PC-9 (cell line): Measurements from ENCODE around the gene PRRX2. TPM values are rescaled to one million over a fixed set of nuclear protein-coding genes. Genes with fewer than 3 reads are reported as not detected.

Experiments used
- BruUV-seq: library from RNA; stranded (reverse); fragments of 400-500 nt; replicated peaks from 2 replicates; lab custom pipeline; 2021; lab: Mats Ljungman, UMichigan
- CTCF ChIA-PET: fragments of 300-600 bp; sonication (Branson Sonifier 250); formaldehyde crosslinking; loops from one replicate; lab custom pipeline; 2022; ENCODE audit warnings: antibody characterized with exemption; lab: Charles Lee
- POLR2A ChIA-PET: fragments of 300-600 bp; sonication (Branson Sonifier 250); formaldehyde crosslinking; loops from one replicate; lab custom pipeline; 2022; ENCODE audit warnings: antibody characterized with exemption; ENCODE audit not compliant: unreplicated experiment; lab: Charles Lee
- DNase-seq, 2 experiments: peaks; one replicate each; pipeline versions ENCODE4 v3.0.0 to v3.0.0-alpha.2; 2015 to 2022; ENCODE audit warnings: mixed read lengths in 1 of 2
- H2AFZ ChIP-seq: fragments of 200-600 bp; sonication (generic); 2 replicates; pipeline ENCODE4 v1.8.1; 2017; ENCODE audit warnings: antibody characterized with exemption
- H3F3A ChIP-seq: fragments of 200-600 bp; sonication (generic); 2 replicates; pipeline ENCODE4 v1.8.1; 2017; ENCODE audit warnings: antibody characterized with exemption, mild to moderate bottlenecking, low read depth; ENCODE audit not compliant: insufficient read depth
- H3K27ac ChIP-seq: fragments of 200-600 bp; sonication (generic); 2 replicates; pipeline ENCODE4 v1.6.1; 2016; ENCODE audit warnings: mixed run types
- H3K27me3 ChIP-seq: fragments of 200-600 bp; sonication (generic); 2 replicates; pipeline ENCODE4 v1.6.1; 2016; ENCODE audit warnings: low read depth, mixed run types; ENCODE audit not compliant: insufficient read depth
- H3K36me3 ChIP-seq: fragments of 200-600 bp; sonication (generic); 2 replicates; pipeline ENCODE4 v1.6.1; 2016; ENCODE audit warnings: low read depth, mixed run types
- H3K4me1 ChIP-seq: fragments of 200-600 bp; sonication (generic); replicated peaks from 2 replicates; pipeline ENCODE4 v1.6.1; 2016; ENCODE audit warnings: mixed run types; ENCODE audit not compliant: insufficient read depth
- H3K4me2 ChIP-seq: fragments of 200-600 bp; sonication (generic); 2 replicates; pipeline ENCODE4 v1.6.1; 2017; ENCODE audit warnings: mixed run types
- H3K4me3 ChIP-seq: fragments of 200-600 bp; sonication (generic); 2 replicates; pipeline ENCODE4 v1.6.1; 2016; ENCODE audit warnings: mixed run types
- H3K79me2 ChIP-seq: fragments of 200-600 bp; sonication (generic); 2 replicates; pipeline ENCODE4 v1.6.1; 2017; ENCODE audit warnings: low read depth, mixed run types
- H3K9me2 ChIP-seq: fragments of 200-600 bp; sonication (generic); 2 replicates; pipeline ENCODE4 v1.8.1; 2017; ENCODE audit warnings: mild to moderate bottlenecking; ENCODE audit not compliant: insufficient read depth
- H3K9me3 ChIP-seq: fragments of 200-600 bp; sonication (generic); 2 replicates; pipeline ENCODE4 v1.8.1; 2016; ENCODE audit warnings: low read depth; ENCODE audit not compliant: insufficient read depth
- H4K20me1 ChIP-seq: fragments of 200-600 bp; sonication (generic); 2 replicates; pipeline ENCODE4 v1.8.1; 2017; ENCODE audit not compliant: insufficient read depth
- EZH2 ChIP-seq: fragments of 200-600 bp; sonication (generic); IDR thresholded peaks from 2 replicates; pipeline ENCODE4 v1.8.0; 2017; ENCODE audit warnings: antibody characterized with exemption, low read depth
- intact Hi-C: fragments of 100-400 bp; cut with micrococcal nuclease; formaldehyde crosslinking; loops from one replicate; pipeline ENCODE4 v1.10.0; 2022; ENCODE audit not compliant: unreplicated experiment
- total RNA-seq: library from RNA; stranded (reverse); gene quantifications from 2 replicates; pipeline ENCODE4 v1.2.3, GENCODE V29; 2021
- TF ChIP-seq, protein P1 (sequence below): fragments of 200-600 bp; sonication (generic); conservative IDR thresholded peaks from 2 replicates; pipeline ENCODE4 v1.6.1; 2017; ENCODE audit warnings: mixed run types, antibody characterized with exemption, mild to moderate bottlenecking, moderate library complexity

Gene PRRX2
- total RNA-seq, 1 experiment from 2014 or later, result 0.98 TPM

GRCh38 chr9:129669946-129670345 lies 4.5 kb downstream of the PRRX2 start:
- TF ChIP-seq EZH2, result no peak
- TF ChIP-seq, protein P1, sequence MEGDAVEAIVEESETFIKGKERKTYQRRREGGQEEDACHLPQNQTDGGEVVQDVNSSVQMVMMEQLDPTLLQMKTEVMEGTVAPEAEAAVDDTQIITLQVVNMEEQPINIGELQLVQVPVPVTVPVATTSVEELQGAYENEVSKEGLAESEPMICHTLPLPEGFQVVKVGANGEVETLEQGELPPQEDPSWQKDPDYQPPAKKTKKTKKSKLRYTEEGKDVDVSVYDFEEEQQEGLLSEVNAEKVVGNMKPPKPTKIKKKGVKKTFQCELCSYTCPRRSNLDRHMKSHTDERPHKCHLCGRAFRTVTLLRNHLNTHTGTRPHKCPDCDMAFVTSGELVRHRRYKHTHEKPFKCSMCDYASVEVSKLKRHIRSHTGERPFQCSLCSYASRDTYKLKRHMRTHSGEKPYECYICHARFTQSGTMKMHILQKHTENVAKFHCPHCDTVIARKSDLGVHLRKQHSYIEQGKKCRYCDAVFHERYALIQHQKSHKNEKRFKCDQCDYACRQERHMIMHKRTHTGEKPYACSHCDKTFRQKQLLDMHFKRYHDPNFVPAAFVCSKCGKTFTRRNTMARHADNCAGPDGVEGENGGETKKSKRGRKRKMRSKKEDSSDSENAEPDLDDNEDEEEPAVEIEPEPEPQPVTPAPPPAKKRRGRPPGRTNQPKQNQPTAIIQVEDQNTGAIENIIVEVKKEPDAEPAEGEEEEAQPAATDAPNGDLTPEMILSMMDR, result no peak
- Histone ChIP-seq H3K4me2 (no peak overlapping the region), H3K4me1 (no peaks in the 10 kb centered on the region), H3K27ac (no peak overlapping the region), H3K27me3 (peaks cover 14% of the 10 kb centered on the region; the same call in 1 of the 2 replicates), H3K9me2 (no peaks in the 10 kb centered on the region), H2AFZ (no peak overlapping the region), H3K36me3 (no peaks in the 10 kb centered on the region), H4K20me1 (no peaks in the 10 kb centered on the region), H3K9me3 (no peaks in the 10 kb centered on the region), H3K4me3 (no peak overlapping the region), H3F3A (no peaks in the 10 kb centered on the region), H3K79me2 (no peaks in the 10 kb centered on the region)
- CTCF ChIA-PET, result no interaction called here
- intact Hi-C loops, result no loop called here
- POLR2A ChIA-PET, result no interaction called here
- no TSS peak for BruUV-seq
- no peak for DNase-seq

GRCh38 chr9:129671065-129671464 lies 5.6 kb downstream of the PRRX2 start:
- no peaks in the 10 kb centered on the region for H3F3A ChIP-seq
- CTCF ChIA-PET, result interaction anchor here (0.6 kb wide), 1 partner anchor 113 kb away, joined by 17 read pairs; no protein-coding TSS in a partner anchor
- no peaks in the 10 kb centered on the region for H3K4me1 ChIP-seq
- H3K27me3 ChIP-seq, result peaks cover 19% of the 10 kb centered on the region; the same call in 1 of the 2 replicates
- no TSS peak for BruUV-seq
- H3K4me3 ChIP-seq, result no peak overlapping the region
- POLR2A ChIA-PET, result no interaction called here
- no peak overlapping the region for H3K27ac ChIP-seq
- H3K9me3 ChIP-seq, result no peaks in the 10 kb centered on the region
- no peaks in the 10 kb centered on the region for H3K36me3 ChIP-seq
- intact Hi-C loops, result no loop called here
- no peak overlapping the region for H2AFZ ChIP-seq
- TF ChIP-seq, protein P1, result no peak
- TF ChIP-seq EZH2, result no peak
- no peak for DNase-seq
- H3K79me2 ChIP-seq, result no peaks in the 10 kb centered on the region
- H4K20me1 ChIP-seq, result no peaks in the 10 kb centered on the region
- no peaks in the 10 kb centered on the region for H3K9me2 ChIP-seq
- no peak overlapping the region for H3K4me2 ChIP-seq

DNA sequence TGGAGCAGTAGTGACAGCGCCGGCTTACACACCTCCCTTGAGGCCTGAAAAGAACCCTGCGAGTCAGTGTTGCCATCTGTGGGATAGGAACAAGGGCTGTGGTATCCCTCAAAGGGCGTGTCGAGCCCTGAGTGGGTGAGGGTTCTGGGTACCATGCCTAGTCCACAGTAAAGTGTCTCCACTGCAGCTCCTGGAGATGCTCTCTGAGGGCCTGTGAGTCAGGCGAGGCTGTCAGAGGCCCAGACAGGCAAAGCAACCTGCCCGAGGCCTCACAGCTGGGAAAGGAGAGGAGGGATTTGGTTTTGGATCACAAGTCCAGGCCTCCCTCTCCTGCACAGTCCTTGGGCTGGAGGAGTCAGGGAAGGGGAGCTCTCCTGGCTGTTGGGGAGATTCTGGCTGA lies 6.1 kb downstream of the PRRX2 start:
- no peak overlapping the region for H3K4me2 ChIP-seq
- no peak for DNase-seq
- TF ChIP-seq EZH2, result no peak
- TF ChIP-seq, protein P1, result no peak
- no peak overlapping the region for H2AFZ ChIP-seq
- no peak overlapping the region for H3K4me3 ChIP-seq
- intact Hi-C loops, result no loop called here
- H3K9me3 ChIP-seq, result no peaks in the 10 kb centered on the region
- ChIA-PET POLR2A (no interaction called here), CTCF (interaction anchor here (0.6 kb wide), 1 partner anchor 112 kb away, joined by 17 read pairs; no protein-coding TSS in a partner anchor)
- no peaks in the 10 kb centered on the region for H3F3A ChIP-seq
- no peaks in the 10 kb centered on the region for H3K9me2 ChIP-seq
- no peaks in the 10 kb centered on the region for H3K4me1 ChIP-seq
- BruUV-seq, result no TSS peak
- H3K27me3 ChIP-seq, result peaks cover 24% of the 10 kb centered on the region; the same call in 1 of the 2 replicates
- H4K20me1 ChIP-seq, result no peaks in the 10 kb centered on the region
- H3K79me2 ChIP-seq, result no peaks in the 10 kb centered on the region
- no peak overlapping the region for H3K27ac ChIP-seq
- H3K36me3 ChIP-seq, result no peaks in the 10 kb centered on the region
